HEK293 (cell line): ENCODE results near the gene GZF1.

Experiments
- BCL11B ChIP-seq: fragments of 450-650 bp; formaldehyde crosslinking; IDR thresholded peaks from 2 replicates; pipeline ENCODE4 v1.5.1; 2016; ENCODE audit warnings: low read depth, missing biosample characterization, missing genetic modification characterization
- EGR2 ChIP-seq: fragments of 450-650 bp; formaldehyde crosslinking; IDR thresholded peaks from 2 replicates; pipeline ENCODE4 v1.5.1; 2016; ENCODE audit warnings: low read depth, missing biosample characterization, missing genetic modification characterization
- GFI1B ChIP-seq: fragments of 450-650 bp; formaldehyde crosslinking; IDR thresholded peaks from 2 replicates; pipeline ENCODE4 v1.5.1; 2016; ENCODE audit warnings: missing biosample characterization, missing genetic modification characterization
- GLI2 ChIP-seq: fragments of 450-650 bp; formaldehyde crosslinking; IDR thresholded peaks from 2 replicates; pipeline ENCODE4; 2017; ENCODE audit warnings: missing biosample characterization, missing genetic modification characterization, low read depth, borderline replicate concordance
- GLI4 ChIP-seq: fragments of 450-650 bp; formaldehyde crosslinking; IDR thresholded peaks from 2 replicates; pipeline ENCODE4 v1.5.1; 2016; ENCODE audit warnings: missing biosample characterization, missing genetic modification characterization
- GLIS1 ChIP-seq: fragments of 450-650 bp; formaldehyde crosslinking; IDR thresholded peaks from 2 replicates; pipeline ENCODE4 v1.5.1; 2016; ENCODE audit warnings: missing biosample characterization, missing genetic modification characterization
- OVOL3 ChIP-seq: fragments of 450-650 bp; formaldehyde crosslinking; IDR thresholded peaks from 2 replicates; pipeline ENCODE4 v1.5.1; 2016; ENCODE audit warnings: missing biosample characterization, missing genetic modification characterization
- PRDM1 ChIP-seq: fragments of 450-650 bp; formaldehyde crosslinking; IDR thresholded peaks from 2 replicates; pipeline ENCODE4; 2016; ENCODE audit warnings: missing biosample characterization, missing genetic modification characterization
- SALL2 ChIP-seq: fragments of 450-650 bp; formaldehyde crosslinking; IDR thresholded peaks from 2 replicates; pipeline ENCODE4 v1.5.0; 2017; ENCODE audit warnings: missing biosample characterization, mild to moderate bottlenecking, missing genetic modification characterization, borderline replicate concordance
- SCRT1 ChIP-seq: fragments of 450-650 bp; formaldehyde crosslinking; IDR thresholded peaks from 2 replicates; pipeline ENCODE4 v1.5.1; 2016; ENCODE audit warnings: missing biosample characterization, missing genetic modification characterization, borderline replicate concordance
- SETDB1 ChIP-seq: IDR thresholded peaks from one replicate; pipeline ENCODE4 v1.6.1; 2017; ENCODE audit warnings: mild to moderate bottlenecking, low read length, moderate library complexity, mixed read lengths; ENCODE audit not compliant: insufficient read length
- YY1 ChIP-seq: fragments of 450-650 bp; formaldehyde crosslinking; IDR thresholded peaks from 2 replicates; pipeline ENCODE4 v1.5.1; 2018; ENCODE audit warnings: missing biosample characterization, missing genetic modification characterization
- ZBTB1 ChIP-seq: fragments of 450-650 bp; formaldehyde crosslinking; IDR thresholded peaks from 2 replicates; pipeline ENCODE4 v1.5.1; 2016; ENCODE audit warnings: missing biosample characterization, missing genetic modification characterization
- ZBTB17 ChIP-seq: fragments of 450-650 bp; formaldehyde crosslinking; IDR thresholded peaks from 2 replicates; pipeline ENCODE4 v1.5.1; 2016; ENCODE audit warnings: missing biosample characterization, missing genetic modification characterization
- ZBTB7A ChIP-seq: fragments of 450-650 bp; formaldehyde crosslinking; IDR thresholded peaks from 2 replicates; pipeline ENCODE4 v1.5.1; 2016; ENCODE audit warnings: low read depth, missing biosample characterization, missing genetic modification characterization
- ZNF10 ChIP-seq: fragments of 450-650 bp; formaldehyde crosslinking; IDR thresholded peaks from 2 replicates; pipeline ENCODE4 v1.5.1; 2017; ENCODE audit warnings: missing biosample characterization, missing genetic modification characterization
- ZNF114 ChIP-seq: fragments of 450-650 bp; formaldehyde crosslinking; IDR thresholded peaks from 2 replicates; pipeline ENCODE4 v1.5.0; 2017; ENCODE audit warnings: missing biosample characterization, missing genetic modification characterization
- ZNF121 ChIP-seq: fragments of 450-650 bp; formaldehyde crosslinking; IDR thresholded peaks from 2 replicates; pipeline ENCODE4 v1.5.1; 2016; ENCODE audit warnings: missing biosample characterization, missing genetic modification characterization
- ZNF132 ChIP-seq: fragments of 450-650 bp; formaldehyde crosslinking; IDR thresholded peaks from 2 replicates; pipeline ENCODE4 v1.5.1; 2017; ENCODE audit warnings: missing biosample characterization, missing genetic modification characterization, borderline replicate concordance
- ZNF155 ChIP-seq: fragments of 450-650 bp; formaldehyde crosslinking; IDR thresholded peaks from 2 replicates; pipeline ENCODE4 v1.5.1; 2016; ENCODE audit warnings: missing biosample characterization, missing genetic modification characterization
- ZNF174 ChIP-seq: fragments of 450-650 bp; formaldehyde crosslinking; IDR thresholded peaks from 2 replicates; pipeline ENCODE4 v1.5.0; 2017; ENCODE audit warnings: missing biosample characterization, mild to moderate bottlenecking, missing genetic modification characterization
- ZNF223 ChIP-seq: fragments of 450-650 bp; formaldehyde crosslinking; IDR thresholded peaks from 2 replicates; pipeline ENCODE4 v1.5.1; 2016; ENCODE audit warnings: missing biosample characterization, missing genetic modification characterization
- ZNF24 ChIP-seq: fragments of 450-650 bp; formaldehyde crosslinking; IDR thresholded peaks from 2 replicates; pipeline ENCODE4 v1.5.1; 2016; ENCODE audit warnings: missing biosample characterization, missing genetic modification characterization
- ZNF274 ChIP-seq, 2 experiments: fragments of 200-500 bp in 1 of 2; fragments of 450-650 bp in 1 of 2; sonication (Bioruptor generic) in 1 of 2; formaldehyde crosslinking in 1 of 2; IDR thresholded peaks; 2 replicates each; pipeline versions ENCODE4 v1.5.1 to v1.6.1; 2014 to 2016; ENCODE audit warnings: borderline replicate concordance in 1 of 2, inconsistent platforms in 1 of 2, low read length in 1 of 2, missing biosample characterization in 1 of 2, missing genetic modification characterization in 1 of 2
- ZNF324 ChIP-seq: fragments of 450-650 bp; formaldehyde crosslinking; IDR thresholded peaks from 2 replicates; pipeline ENCODE4 v1.5.1; 2016; ENCODE audit warnings: missing biosample characterization, missing genetic modification characterization
- ZNF521 ChIP-seq: fragments of 450-650 bp; formaldehyde crosslinking; IDR thresholded peaks from 2 replicates; pipeline ENCODE4 v1.5.1; 2017; ENCODE audit warnings: missing biosample characterization, mild to moderate bottlenecking, missing genetic modification characterization
- ZNF548 ChIP-seq: fragments of 450-650 bp; formaldehyde crosslinking; IDR thresholded peaks from 2 replicates; pipeline ENCODE4 v1.5.1; 2016; ENCODE audit warnings: missing biosample characterization, missing genetic modification characterization
- ZNF560 ChIP-seq: fragments of 450-650 bp; formaldehyde crosslinking; IDR thresholded peaks from 2 replicates; pipeline ENCODE4 v1.5.1; 2017; ENCODE audit warnings: missing biosample characterization, missing genetic modification characterization, borderline replicate concordance
- ZNF561 ChIP-seq: fragments of 450-650 bp; IDR thresholded peaks from 2 replicates; pipeline ENCODE4 v1.5.1; 2018; ENCODE audit warnings: missing biosample characterization, missing genetic modification characterization, borderline replicate concordance
- ZNF585B ChIP-seq: fragments of 450-650 bp; formaldehyde crosslinking; IDR thresholded peaks from 2 replicates; pipeline ENCODE4 v1.5.1; 2016; ENCODE audit warnings: missing biosample characterization, missing genetic modification characterization
- ZNF621 ChIP-seq: fragments of 450-650 bp; formaldehyde crosslinking; IDR thresholded peaks from 2 replicates; pipeline ENCODE4 v1.5.1; 2017; ENCODE audit warnings: missing biosample characterization, missing genetic modification characterization
- ZNF670 ChIP-seq: fragments of 450-650 bp; formaldehyde crosslinking; IDR thresholded peaks from 2 replicates; pipeline ENCODE4 v1.5.1; 2016; ENCODE audit warnings: missing biosample characterization, missing genetic modification characterization, low read depth
- ZNF792 ChIP-seq: fragments of 450-650 bp; formaldehyde crosslinking; IDR thresholded peaks from 2 replicates; pipeline ENCODE4 v1.5.1; 2016; ENCODE audit warnings: missing biosample characterization, missing genetic modification characterization
- TF ChIP-seq, protein P1 (sequence below): fragments of 450-650 bp; IDR thresholded peaks from 2 replicates; pipeline ENCODE4 v1.5.1; 2018; ENCODE audit warnings: missing biosample characterization, mild to moderate bottlenecking, missing genetic modification characterization
- TF ChIP-seq, protein P2 (sequence below): fragments of 450-650 bp; formaldehyde crosslinking; IDR thresholded peaks from 2 replicates; pipeline ENCODE4 v1.5.1; 2016; ENCODE audit warnings: missing biosample characterization, missing genetic modification characterization
- TF ChIP-seq, protein P3 (sequence below): fragments of 450-650 bp; formaldehyde crosslinking; IDR thresholded peaks from 2 replicates; pipeline ENCODE4 v1.5.1; 2016; ENCODE audit warnings: missing biosample characterization, missing genetic modification characterization
- TF ChIP-seq, protein P4 (sequence below): fragments of 450-650 bp; formaldehyde crosslinking; IDR thresholded peaks from 2 replicates; pipeline ENCODE4; 2016; ENCODE audit warnings: missing biosample characterization, missing genetic modification characterization

The GZF1 gene

DNA sequence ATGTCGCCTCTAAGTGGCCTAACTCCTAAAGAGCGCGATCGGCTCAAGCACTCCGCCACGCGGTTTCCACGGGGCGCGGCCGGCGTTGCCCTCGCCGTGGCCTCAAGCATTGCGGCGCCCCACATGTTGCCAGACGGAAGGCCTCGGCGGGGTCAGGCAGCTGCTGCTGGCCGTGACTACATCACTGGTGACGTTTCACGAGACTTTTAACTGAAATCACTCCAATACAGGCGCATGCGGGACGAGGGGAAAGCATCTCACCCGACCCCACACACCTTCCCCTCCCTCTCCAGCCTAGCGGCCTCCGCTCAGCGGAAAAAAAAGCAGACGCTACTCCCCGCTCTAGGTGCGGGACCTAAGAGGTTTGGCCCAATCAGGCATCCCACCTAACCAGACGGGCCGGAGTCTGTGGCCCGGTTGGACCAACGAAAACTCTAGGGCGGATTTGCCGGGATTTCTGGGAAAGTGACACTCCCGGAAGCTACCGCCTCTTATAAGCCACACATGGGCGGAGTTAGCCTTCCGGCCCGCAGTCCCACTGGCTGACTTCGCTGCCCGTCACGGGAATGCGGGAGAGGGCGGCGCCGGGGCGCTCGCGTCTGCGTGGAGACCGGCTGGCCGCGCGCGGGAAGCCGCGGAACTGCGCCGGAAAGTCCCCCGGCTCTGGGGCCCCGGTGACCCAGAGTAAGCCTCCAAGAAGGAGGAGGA lies 11.6 kb upstream of the GZF1 start, which contains the start of gene NXT1 (continued):
- TF ChIP-seq GLIS1 (tag by site-specific recombination) = no peak
- no peak for TF ChIP-seq ZNF132 (tag by site-specific recombination)
- TF ChIP-seq ZBTB1 = 0 out of 2 replicates have a peak, but pooled peaks have one; percentile 27
- no peak for TF ChIP-seq ZNF174
- no peak for TF ChIP-seq ZNF792 (tag by site-specific recombination)
- TF ChIP-seq ZNF121 (tag by site-specific recombination) = no peak
- no peak for TF ChIP-seq BCL11B (tag by site-specific recombination)
- no peak for TF ChIP-seq GLI2 (tag by site-specific recombination)
- TF ChIP-seq OVOL3 (tag by site-specific recombination) = 0 out of 2 replicates have a peak, but pooled peaks have one; percentile 56
- no peak for TF ChIP-seq ZNF24
- TF ChIP-seq ZBTB17 (tag by site-specific recombination) = peak; percentile 67
- no peak for TF ChIP-seq SETDB1
- TF ChIP-seq ZNF670 = no peak
- no peak for TF ChIP-seq ZNF560 (tag by site-specific recombination)
- TF ChIP-seq, protein P1, sequence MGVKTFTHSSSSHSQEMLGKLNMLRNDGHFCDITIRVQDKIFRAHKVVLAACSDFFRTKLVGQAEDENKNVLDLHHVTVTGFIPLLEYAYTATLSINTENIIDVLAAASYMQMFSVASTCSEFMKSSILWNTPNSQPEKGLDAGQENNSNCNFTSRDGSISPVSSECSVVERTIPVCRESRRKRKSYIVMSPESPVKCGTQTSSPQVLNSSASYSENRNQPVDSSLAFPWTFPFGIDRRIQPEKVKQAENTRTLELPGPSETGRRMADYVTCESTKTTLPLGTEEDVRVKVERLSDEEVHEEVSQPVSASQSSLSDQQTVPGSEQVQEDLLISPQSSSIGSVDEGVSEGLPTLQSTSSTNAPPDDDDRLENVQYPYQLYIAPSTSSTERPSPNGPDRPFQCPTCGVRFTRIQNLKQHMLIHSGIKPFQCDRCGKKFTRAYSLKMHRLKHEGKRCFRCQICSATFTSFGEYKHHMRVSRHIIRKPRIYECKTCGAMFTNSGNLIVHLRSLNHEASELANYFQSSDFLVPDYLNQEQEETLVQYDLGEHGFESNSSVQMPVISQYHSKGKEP (tag by site-specific recombination) = no peak
- peak; percentile 4; the same call in 1 of the 2 replicates for TF ChIP-seq EGR2 (tag by site-specific recombination)
- TF ChIP-seq, protein P2, sequence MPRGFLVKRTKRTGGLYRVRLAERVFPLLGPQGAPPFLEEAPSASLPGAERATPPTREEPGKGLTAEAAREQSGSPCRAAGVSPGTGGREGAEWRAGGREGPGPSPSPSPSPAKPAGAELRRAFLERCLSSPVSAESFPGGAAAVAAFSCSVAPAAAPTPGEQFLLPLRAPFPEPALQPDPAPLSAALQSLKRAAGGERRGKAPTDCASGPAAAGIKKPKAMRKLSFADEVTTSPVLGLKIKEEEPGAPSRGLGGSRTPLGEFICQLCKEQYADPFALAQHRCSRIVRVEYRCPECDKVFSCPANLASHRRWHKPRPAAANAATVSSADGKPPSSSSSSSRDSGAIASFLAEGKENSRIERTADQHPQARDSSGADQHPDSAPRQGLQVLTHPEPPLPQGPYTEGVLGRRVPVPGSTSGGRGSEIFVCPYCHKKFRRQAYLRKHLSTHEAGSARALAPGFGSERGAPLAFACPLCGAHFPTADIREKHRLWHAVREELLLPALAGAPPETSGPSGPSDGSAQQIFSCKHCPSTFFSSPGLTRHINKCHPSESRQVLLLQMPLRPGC = no peak
- TF ChIP-seq ZNF548 (tag by site-specific recombination) = no peak
- TF ChIP-seq ZNF223 = no peak
- no peak for TF ChIP-seq ZNF10 (tag by site-specific recombination)
- TF ChIP-seq ZNF324 = peak; percentile 45; the same call in 1 of the 2 replicates
- 0 out of 2 replicates have a peak, but pooled peaks have one; percentile 32 for TF ChIP-seq PRDM1 (tag by site-specific recombination)
- no peak for TF ChIP-seq ZNF274 (IDR thresholded peaks at IDR 0.05; ENCODE audit: low read length)
- no peak for TF ChIP-seq ZNF274 (tag by site-specific recombination; IDR thresholded peaks at IDR 0.05; ENCODE audit: borderline replicate concordance)
- TF ChIP-seq SALL2 (tag by site-specific recombination) = no peak
- TF ChIP-seq GFI1B (tag by site-specific recombination) = no peak
- TF ChIP-seq, protein P3, sequence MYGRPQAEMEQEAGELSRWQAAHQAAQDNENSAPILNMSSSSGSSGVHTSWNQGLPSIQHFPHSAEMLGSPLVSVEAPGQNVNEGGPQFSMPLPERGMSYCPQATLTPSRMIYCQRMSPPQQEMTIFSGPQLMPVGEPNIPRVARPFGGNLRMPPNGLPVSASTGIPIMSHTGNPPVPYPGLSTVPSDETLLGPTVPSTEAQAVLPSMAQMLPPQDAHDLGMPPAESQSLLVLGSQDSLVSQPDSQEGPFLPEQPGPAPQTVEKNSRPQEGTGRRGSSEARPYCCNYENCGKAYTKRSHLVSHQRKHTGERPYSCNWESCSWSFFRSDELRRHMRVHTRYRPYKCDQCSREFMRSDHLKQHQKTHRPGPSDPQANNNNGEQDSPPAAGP (tag by site-specific recombination) = peak; percentile 55; the same call in 1 of the 2 replicates
- no peak for TF ChIP-seq ZNF155 (tag by site-specific recombination)
- TF ChIP-seq, protein P4, sequence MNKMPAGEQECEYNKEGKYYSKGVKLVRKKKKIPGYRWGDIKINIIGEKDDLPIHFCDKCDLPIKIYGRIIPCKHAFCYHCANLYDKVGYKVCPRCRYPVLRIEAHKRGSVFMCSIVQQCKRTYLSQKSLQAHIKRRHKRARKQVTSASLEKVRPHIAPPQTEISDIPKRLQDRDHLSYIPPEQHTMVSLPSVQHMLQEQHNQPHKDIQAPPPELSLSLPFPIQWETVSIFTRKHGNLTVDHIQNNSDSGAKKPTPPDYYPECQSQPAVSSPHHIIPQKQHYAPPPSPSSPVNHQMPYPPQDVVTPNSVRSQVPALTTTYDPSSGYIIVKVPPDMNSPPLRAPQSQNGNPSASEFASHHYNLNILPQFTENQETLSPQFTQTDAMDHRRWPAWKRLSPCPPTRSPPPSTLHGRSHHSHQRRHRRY (tag by site-specific recombination) = no peak
- TF ChIP-seq ZNF521 (tag by site-specific recombination) = no peak
- TF ChIP-seq ZNF561 (tag by site-specific recombination) = no peak
- TF ChIP-seq ZNF585B (tag by site-specific recombination) = no peak
- TF ChIP-seq ZNF114 (tag by site-specific recombination) = no peak
- TF ChIP-seq ZNF621 = no peak
- 0 out of 2 replicates have a peak, but pooled peaks have one; percentile 15 for TF ChIP-seq SCRT1 (tag by site-specific recombination)
- TF ChIP-seq YY1 = peak; percentile 75
- no peak for TF ChIP-seq ZBTB7A (tag by site-specific recombination)
- no peak for TF ChIP-seq GLI4 (tag by site-specific recombination)
